ENCODE results near the gene PPOX. TPM values are rescaled to one million over a fixed set of nuclear protein-coding genes. Genes with fewer than 3 reads are reported as not detected.

The PPOX gene
- total RNA-seq, 1 experiment from 2014 or later = 30.3 TPM

DNA sequence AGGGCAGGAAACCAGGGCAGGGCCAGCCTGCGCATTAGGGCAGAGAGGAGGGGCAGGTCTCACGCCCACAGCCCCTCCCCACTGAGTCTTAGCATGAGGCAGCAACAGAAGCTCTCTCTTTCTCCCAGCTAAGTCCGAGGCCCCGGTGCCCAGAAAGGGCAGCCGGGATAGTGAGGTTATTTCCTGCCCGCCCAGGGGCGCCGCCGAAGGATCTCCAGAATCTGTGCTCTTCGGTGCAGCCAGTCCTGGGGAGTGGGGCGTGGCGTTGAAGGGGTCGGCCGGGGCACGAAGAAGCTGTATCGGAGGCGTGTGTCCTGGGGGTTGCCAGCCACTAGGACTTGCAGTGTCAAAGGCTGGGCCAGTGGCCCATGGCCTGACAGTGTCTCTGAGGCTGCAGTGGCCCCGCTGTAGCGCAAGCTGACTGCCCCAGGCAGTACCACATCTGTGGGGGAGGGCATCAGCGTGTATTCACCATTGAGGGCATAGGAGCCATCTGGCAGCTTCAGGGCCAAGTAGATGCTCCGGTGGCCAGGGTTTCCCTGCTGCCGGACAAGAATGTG lies 24.8 kb downstream of the PPOX start:
- no peak for DNase-seq (ENCODE audit: unreplicated experiment)
- no peaks in the 10 kb centered on the region for H3K9me3 Mint-ChIP-seq (ENCODE audit: unreplicated experiment)
- H3K4me3 Mint-ChIP-seq (ENCODE audit: unreplicated experiment) = no peak overlapping the region
- H3K27me3 Mint-ChIP-seq (ENCODE audit: insufficient read depth, unreplicated experiment) = no peaks in the 10 kb centered on the region
- no peak overlapping the region for H3K27ac Mint-ChIP-seq (ENCODE audit: low read depth, unreplicated experiment)
- no TSS peak for BruUV-seq (replicated peaks)
- TF ChIP-seq, protein P1, sequence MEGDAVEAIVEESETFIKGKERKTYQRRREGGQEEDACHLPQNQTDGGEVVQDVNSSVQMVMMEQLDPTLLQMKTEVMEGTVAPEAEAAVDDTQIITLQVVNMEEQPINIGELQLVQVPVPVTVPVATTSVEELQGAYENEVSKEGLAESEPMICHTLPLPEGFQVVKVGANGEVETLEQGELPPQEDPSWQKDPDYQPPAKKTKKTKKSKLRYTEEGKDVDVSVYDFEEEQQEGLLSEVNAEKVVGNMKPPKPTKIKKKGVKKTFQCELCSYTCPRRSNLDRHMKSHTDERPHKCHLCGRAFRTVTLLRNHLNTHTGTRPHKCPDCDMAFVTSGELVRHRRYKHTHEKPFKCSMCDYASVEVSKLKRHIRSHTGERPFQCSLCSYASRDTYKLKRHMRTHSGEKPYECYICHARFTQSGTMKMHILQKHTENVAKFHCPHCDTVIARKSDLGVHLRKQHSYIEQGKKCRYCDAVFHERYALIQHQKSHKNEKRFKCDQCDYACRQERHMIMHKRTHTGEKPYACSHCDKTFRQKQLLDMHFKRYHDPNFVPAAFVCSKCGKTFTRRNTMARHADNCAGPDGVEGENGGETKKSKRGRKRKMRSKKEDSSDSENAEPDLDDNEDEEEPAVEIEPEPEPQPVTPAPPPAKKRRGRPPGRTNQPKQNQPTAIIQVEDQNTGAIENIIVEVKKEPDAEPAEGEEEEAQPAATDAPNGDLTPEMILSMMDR (IDR thresholded peaks at IDR 0.05; ENCODE audit: unreplicated experiment) = no peak
- ChIA-PET CTCF (interaction anchor here (0.6 to 5.6 kb wide), 27 partner anchors 10 to 708 kb away, joined by 3 to 154 read pairs (median 9); partner anchors contain the start of genes APOA2, CFAP126, FCER1G and NDUFS2), POLR2A (interaction anchor here (0.8 to 4.0 kb wide), 4 partner anchors 9 to 78 kb away, joined by 3 to 38 read pairs (median 6); partner anchors contain the start of genes B4GALT3 and NDUFS2)
- no peaks in the 10 kb centered on the region for H3K36me3 Mint-ChIP-seq (ENCODE audit: insufficient read depth, unreplicated experiment)
- intact Hi-C loops (cut with micrococcal nuclease) = no loop called here
- H3K4me1 Mint-ChIP-seq (ENCODE audit: insufficient read depth, unreplicated experiment) = peaks cover 17% of the 10 kb centered on the region

DNA sequence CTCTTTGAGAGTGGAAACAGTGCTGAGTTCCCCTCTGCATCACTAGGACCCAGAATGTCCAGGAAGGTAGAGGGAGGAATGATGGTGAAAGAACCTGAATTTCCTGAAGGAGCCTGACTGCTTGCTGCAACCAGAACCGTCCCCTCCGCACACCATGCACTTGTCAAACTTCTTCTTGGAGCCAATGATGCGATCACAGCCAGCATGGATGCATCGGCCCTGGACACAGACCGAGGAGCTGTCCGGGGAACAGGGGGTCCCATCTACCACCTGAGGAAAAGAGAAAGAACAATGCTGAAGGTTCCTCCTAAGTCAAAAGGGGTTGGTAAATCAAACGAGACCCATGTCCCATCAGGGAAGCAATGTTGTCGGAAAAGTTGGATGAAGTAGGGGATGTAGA lies 25.7 kb downstream of the PPOX start:
- BruUV-seq (replicated peaks) = no TSS peak

DNA sequence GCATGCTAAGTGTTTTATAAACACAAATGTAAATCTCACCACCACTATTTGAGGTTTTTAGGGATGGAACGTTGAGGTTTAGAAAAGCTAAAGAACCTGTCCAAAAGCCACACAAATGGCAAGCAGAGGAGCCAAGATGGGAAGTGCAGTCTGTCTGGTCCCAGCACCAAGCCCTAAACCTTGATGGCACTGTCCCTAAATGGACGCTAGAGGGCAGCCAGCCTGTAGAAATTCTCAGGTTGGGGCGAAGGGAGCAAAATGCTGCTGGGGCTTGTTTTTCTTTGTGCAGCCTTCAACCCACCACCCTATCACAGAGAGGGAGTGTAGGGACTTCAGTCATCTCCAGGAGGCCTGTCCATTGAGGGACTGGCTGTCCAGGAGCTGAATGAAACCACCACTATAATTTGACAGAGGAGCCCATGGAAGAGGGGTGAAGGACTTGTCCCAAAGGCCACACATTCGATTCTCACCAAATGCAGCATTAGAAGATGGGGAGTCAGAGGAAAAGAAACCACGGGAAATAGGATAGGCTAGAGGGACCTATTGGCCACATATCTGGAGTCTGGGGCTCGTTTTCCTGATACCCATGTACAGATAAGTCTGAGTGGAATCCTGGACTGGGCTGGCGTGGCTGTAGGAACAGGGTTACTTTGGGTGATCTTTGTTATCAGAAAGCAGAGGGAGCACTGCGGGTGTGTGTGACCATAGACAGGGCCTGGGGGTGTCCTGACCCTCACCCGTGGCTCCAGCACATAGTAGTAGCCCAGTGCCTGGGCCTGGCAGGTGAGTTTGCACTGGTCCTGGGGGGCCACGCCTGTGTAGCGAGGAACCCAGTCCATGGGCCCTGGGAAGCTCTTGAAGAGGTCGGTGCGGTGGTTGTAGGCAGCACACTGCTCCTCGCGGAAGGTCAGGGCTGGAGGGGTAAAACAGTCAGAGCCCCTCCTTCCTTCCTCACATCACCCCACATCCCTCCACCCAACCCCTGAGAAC lies 26.5 kb downstream of the PPOX start:
- Mint-ChIP-seq H3K4me1 (ENCODE audit: insufficient read depth, unreplicated experiment) (peaks cover 20% of the 10 kb centered on the region), H3K27ac (ENCODE audit: low read depth, unreplicated experiment) (peak overlapping the region; percentile 71)
- DNase-seq (ENCODE audit: unreplicated experiment) = peak; percentile 88

More for the DNA sequence above, 25.7 kb downstream of the PPOX start:
- intact Hi-C loops (cut with micrococcal nuclease) = loop anchor here (1.0 kb wide), 3 partner anchors 10 to 190 kb away; no protein-coding TSS in a partner anchor
- DNase-seq (ENCODE audit: unreplicated experiment) = no peak
- ChIA-PET POLR2A (interaction anchor here (1.1 to 4.0 kb wide), 3 partner anchors 10 to 34 kb away, joined by 6 to 38 read pairs (median 7); partner anchors contain the start of genes NDUFS2 and TOMM40L), CTCF (interaction anchor here (0.6 to 5.6 kb wide), 40 partner anchors 11 to 815 kb away, joined by 3 to 154 read pairs (median 6); partner anchors contain the start of genes APOA2, B4GALT3, CFAP126 and FCER1G)
- TF ChIP-seq, protein P1 (IDR thresholded peaks at IDR 0.05; ENCODE audit: unreplicated experiment) = no peak
- H3K27me3 Mint-ChIP-seq (ENCODE audit: insufficient read depth, unreplicated experiment) = no peaks in the 10 kb centered on the region
- H3K9me3 Mint-ChIP-seq (ENCODE audit: unreplicated experiment) = no peaks in the 10 kb centered on the region
- H3K27ac Mint-ChIP-seq (ENCODE audit: low read depth, unreplicated experiment) = no peak overlapping the region
- H3K4me3 Mint-ChIP-seq (ENCODE audit: unreplicated experiment) = no peak overlapping the region
- H3K36me3 Mint-ChIP-seq (ENCODE audit: insufficient read depth, unreplicated experiment) = no peaks in the 10 kb centered on the region
- peaks cover 15% of the 10 kb centered on the region for H3K4me1 Mint-ChIP-seq (ENCODE audit: insufficient read depth, unreplicated experiment)

More for the DNA sequence above, 26.5 kb downstream of the PPOX start:
- H3K9me3 Mint-ChIP-seq (ENCODE audit: unreplicated experiment) = no peaks in the 10 kb centered on the region
- ChIA-PET POLR2A (interaction anchor here (1.8 to 4.0 kb wide), 2 partner anchors 9 to 33 kb away, joined by 7 to 38 read pairs; partner anchors contain the start of genes NDUFS2 and TOMM40L), CTCF (interaction anchor here (0.5 to 5.6 kb wide), 46 partner anchors 11 to 1020 kb away, joined by 3 to 154 read pairs (median 5); partner anchors contain the start of genes APOA2, B4GALT3, CFAP126 and FCER1G)
- intact Hi-C loops (cut with micrococcal nuclease) = loop anchor here (1.0 kb wide), 3 partner anchors 10 to 190 kb away; no protein-coding TSS in a partner anchor
- TF ChIP-seq, protein P1 (IDR thresholded peaks at IDR 0.05; ENCODE audit: unreplicated experiment) = peak; percentile 92
- BruUV-seq (replicated peaks) = no TSS peak
- no peak overlapping the region for H3K4me3 Mint-ChIP-seq (ENCODE audit: unreplicated experiment)
- no peaks in the 10 kb centered on the region for H3K36me3 Mint-ChIP-seq (ENCODE audit: insufficient read depth, unreplicated experiment)
- no peaks in the 10 kb centered on the region for H3K27me3 Mint-ChIP-seq (ENCODE audit: insufficient read depth, unreplicated experiment)

Data from MCF 10A (cell line).